Measurements from ENCODE around the gene HOXD8.

Gene HOXD8

DNA sequence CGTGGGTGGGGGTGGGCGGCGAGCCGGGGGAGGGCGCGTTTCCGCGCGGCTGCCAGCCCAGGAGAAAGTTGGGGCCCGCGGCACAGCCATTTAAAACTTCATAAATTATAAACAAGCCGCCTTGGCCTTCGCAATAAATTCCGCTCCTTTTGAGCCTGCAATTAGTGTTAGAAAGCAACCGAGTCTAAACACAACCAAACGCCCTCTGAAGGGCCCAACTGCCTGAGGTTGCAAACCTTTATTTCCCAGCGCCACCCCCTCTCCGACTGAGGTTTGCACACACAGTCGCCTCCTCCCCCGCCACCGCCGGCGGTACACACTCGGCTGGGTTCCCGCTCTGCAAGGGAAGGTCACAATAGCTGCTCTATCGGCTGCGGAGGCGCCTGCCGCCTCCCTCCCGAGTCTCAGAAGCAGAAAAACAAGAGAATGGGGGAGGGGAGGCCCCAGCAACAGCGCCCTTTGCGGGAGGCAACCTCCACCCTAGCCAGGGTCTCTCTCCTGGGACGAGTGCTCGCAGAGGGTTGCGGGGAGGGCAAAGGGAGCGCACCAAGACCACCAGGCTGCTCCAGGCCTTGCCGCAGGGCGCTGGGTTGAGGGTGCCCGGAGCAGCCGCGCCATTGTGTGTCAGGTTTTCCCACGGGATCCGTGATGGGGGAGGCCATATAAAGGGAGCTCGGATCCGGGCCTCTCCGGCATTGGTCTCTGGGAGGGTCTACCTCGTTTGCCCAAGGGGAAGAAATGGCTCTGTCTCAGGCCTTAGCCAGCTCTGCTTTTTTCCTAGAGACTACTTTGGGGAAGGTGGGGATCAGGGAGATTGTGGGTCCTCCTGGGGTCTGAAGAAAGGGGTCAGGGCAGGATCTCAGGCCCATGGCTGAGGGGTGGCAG is 45.6 kb downstream of the HOXD8 start:
- no peak for DNase-seq

DNA sequence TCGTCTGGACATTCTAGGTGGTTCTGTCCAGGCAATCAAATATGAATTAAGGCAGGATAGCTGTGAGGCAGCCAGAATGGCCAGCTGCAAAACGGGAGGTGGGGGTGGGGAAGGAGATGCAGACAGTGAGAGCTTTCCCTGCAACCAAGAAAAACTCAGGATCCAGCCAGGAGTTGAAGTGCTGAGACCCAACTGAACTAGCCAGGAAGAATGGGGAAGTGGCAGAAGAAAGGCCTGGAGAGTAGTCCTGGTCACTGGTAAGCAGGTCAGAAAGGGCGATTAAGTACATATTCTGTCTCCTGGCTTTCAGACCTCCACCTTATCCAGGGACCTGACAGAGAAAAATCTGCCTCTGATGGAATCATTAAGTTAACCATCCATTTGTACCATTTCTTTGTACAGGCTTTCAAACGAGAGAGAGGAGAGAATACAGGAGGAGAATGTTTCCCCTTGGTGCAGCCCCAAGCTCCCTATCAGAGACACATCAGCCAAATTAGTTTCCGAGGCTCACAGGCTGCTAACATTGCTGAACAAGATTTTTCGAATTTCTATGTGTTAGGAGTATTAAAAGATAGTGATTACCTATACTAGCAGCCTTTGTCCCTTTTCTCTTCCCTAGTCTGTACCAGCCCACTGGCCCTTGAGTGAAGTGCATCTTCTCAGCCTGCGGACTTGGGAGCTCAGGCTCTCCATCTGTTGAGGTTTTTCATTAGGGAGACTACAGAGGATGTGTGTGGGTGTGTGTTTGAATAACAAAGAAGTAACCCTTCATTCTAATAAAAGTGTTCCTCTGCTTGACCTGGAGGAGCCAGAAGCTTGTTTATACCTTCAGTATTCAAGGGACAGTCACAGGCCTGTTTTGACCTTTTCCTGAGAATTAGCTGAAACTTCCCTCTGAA is 46.5 kb downstream of the HOXD8 start:
- DNase-seq, result no peak

DNA sequence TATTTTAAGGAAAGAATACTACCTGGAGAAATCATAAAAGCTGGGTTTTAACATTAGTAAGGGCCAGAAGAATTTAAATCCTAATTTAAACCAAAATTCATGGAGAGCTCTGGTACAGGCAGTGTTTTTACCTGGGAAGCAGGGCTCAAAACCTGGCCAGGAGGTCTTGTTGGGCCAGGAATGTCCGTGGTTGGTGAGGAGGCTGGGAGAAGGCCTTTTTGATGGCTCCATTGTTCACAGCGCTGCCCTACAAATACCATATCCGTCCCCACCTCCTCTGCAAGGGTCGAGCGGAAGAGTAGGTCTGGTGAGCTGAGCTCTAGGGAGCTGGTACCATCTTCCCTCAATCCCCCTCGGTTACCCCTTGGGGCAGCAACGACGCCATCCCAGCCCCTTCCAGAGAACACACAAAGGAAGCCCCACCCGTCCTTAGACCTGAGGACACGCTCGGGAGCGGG is 48.1 kb downstream of the HOXD8 start:
- no peak for DNase-seq

DNA sequence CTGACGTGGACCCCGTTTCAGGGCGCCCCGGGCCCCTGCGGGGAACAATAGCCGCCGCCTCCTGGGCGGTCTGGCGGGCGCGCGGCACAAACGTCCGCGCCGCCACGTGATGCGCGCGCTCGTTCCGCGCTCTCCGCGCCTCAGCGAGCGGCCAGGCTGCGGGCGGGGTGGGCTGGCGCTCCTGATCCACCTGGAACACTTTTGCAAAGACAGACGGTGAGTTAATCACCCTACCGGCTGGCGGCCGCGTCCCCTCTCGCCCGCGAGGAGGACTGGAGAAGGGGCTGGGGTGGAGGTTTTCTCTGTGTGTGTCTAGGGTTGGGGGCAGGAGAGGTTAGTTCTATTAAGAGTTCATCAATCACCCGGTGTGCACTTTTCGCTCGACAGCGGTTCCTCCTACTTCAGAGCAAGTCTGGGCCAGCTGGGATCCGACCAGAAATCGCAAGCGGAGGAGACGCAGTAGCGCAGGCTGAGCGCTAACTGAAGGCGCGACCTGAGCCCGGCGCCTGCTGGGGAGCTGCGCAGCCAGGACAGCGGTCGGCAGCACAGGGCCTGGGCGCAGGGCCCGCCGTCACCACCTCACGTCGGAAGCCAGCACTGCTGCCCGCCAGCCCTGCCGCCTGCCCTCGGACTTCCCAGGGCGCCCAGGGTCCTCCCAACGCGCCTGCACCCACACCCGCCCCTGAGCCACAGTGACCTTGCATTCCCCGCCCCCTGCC is 48.7 kb downstream of the HOXD8 start:
- no peak for DNase-seq

DNA sequence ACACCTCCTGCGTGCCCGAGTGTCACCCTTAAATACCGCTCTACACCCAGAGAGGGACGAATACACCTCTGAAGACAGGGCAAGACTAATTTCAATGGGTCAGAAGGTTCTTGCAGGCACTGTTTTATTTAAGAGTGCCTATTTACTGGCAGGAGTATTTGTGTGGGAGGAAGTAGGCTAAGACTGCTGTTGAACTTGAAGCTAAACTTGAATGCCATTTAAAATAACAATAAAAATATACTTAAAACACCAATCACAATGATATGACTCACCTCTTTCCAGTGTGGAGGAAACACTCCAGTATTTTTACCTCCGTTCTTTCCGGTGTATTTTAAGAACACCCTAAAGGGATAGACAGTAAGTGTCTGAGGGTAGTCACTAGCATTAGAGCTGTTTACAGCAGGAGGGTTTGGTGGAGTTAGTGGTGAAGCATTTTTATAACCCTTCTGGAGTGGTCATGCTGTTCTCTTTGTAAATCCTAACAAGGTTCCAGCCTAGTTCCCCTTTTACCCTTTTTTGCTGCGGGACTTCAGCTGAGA is 49.3 kb downstream of the HOXD8 start:
- DNase-seq, result no peak

DNA sequence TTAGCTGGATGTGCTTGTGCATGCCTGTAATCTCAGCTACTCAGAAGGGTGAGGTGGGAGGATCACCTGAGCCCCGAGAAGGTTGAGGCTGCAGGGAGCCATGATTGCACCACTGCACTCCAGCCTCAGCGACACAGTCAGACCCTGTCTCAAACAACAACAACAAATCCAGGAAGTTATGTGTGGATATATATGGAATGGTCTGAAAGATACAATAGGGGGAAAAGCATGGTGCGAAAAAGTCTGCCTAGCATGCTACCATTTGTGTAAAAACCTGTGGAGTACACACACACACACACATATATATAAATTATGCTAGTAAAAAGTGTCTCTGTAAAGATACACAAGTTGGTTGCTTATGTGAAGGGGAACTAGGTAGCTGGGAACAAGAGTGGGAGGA is 52.0 kb downstream of the HOXD8 start:
- DNase-seq, result no peak
